Thyroid gland (tissue), 4 donors: ENCODE results near the gene CD300A.

Experiments
- CTCF ChIP-seq, 6 experiments: fragments of 200-600 bp in 3 of 6; fragments of 450-650 bp in 3 of 6; sonication (generic) in 3 of 6; IDR thresholded peaks; one replicate each; pipeline ENCODE4 v1.5.1; 2016 to 2019; ENCODE audit warnings: antibody characterized with exemption in 6 of 6, mild to moderate bottlenecking in 2 of 6, inconsistent platforms in 1 of 6, moderate library complexity in 1 of 6
- POLR2A ChIP-seq, 2 donors: fragments of 450-650 bp; IDR thresholded peaks; one replicate each; pipeline ENCODE4 v1.6.1; 2017; ENCODE audit warnings: antibody characterized with exemption in 2 of 2, mild to moderate bottlenecking in 2 of 2, moderate library complexity in 1 of 2

- no peak for TF ChIP-seq CTCF (IDR thresholded peaks at IDR 0.05)
- TF ChIP-seq POLR2A (IDR thresholded peaks at IDR 0.05) = no peak
Measured at GRCh38 chr17:74450231-74450630, 16.2 kb upstream of the CD300A start.
